GM12878 (cell line): Measurements from ENCODE around the gene TPD52L2. TPM values are rescaled to one million over a fixed set of nuclear protein-coding genes. Genes with fewer than 3 reads are reported as not detected.

Experiments
- ATAC-seq: fragments of 200-7000 bp; cut with Tn5 transposase; 3 replicates; pipeline ENCODE4 v1.9.1; 2020; ENCODE audit warnings: mild to moderate bottlenecking, moderate library complexity
- BruUV-seq: library from RNA; stranded (reverse); fragments of 400-500 nt; replicated peaks from 2 replicates; lab custom pipeline; 2021; lab: Mats Ljungman, UMichigan
- CTCF ChIA-PET: fragments of 300-600 bp; sonication (Branson Sonifier 250); formaldehyde crosslinking; extraction: SDS; loops from one replicate; lab custom pipeline; 2021; ENCODE audit warnings: inconsistent platforms; lab: Yijun Ruan, JAX
- POLR2A ChIA-PET: fragments of 350-600 bp; formaldehyde crosslinking; extraction: SDS; loops from one replicate; lab custom pipeline; 2021; ENCODE audit warnings: inconsistent platforms; lab: Charles Lee
- RAD21 ChIA-PET: fragments of 300-600 bp; sonication (Branson Sonifier 250); formaldehyde crosslinking; loops from one replicate; lab custom pipeline; 2023; ENCODE audit warnings: antibody characterized with exemption; ENCODE audit not compliant: unreplicated experiment; lab: Charles Lee
- SMC1A ChIA-PET: fragments of 300-600 bp; sonication (Branson Sonifier 250); formaldehyde crosslinking; loops from one replicate; lab custom pipeline; 2023; ENCODE audit not compliant: unreplicated experiment, uncharacterized antibody; lab: Charles Lee
- DNase-seq: peaks from one replicate; pipeline ENCODE4 v3.0.0-alpha.2; 2011; ENCODE audit warnings: low read depth, low spot score
- FAIRE-seq: peaks from 3 replicates; lab custom pipeline; 2011; peaks lifted over from hg19 to GRCh38; lab: Jason Lieb, UNC
- H2AFZ ChIP-seq: 2 replicates; pipeline ENCODE4 v1.6.0; 2011; ENCODE audit warnings: low read depth, low read length, control low read depth; ENCODE audit not compliant: control insufficient read depth
- H3K27ac ChIP-seq: 2 replicates; pipeline ENCODE4 v1.5.1; 2011; ENCODE audit warnings: control low read depth; ENCODE audit not compliant: control insufficient read depth, insufficient read depth
- H3K27me3 ChIP-seq, 2 experiments: replicated peaks in 1 of 2; 2 replicates each; pipeline versions ENCODE4 v1.6.0 to v1.6.1; 2011; ENCODE audit warnings: low read length in 1 of 2; ENCODE audit not compliant: control insufficient read depth in 2 of 2, insufficient read depth in 2 of 2
- H3K36me3 ChIP-seq, 2 experiments: 2 replicates each; pipeline ENCODE4 v1.5.1; 2011; ENCODE audit warnings: low read length in 1 of 2; ENCODE audit not compliant: control insufficient read depth in 2 of 2, insufficient read depth in 2 of 2
- H3K4me1 ChIP-seq: 2 replicates; pipeline ENCODE4 v1.6.1; 2011; ENCODE audit warnings: mild to moderate bottlenecking, low read length, moderate library complexity, mixed read lengths; ENCODE audit not compliant: control insufficient read depth, insufficient read depth
- H3K4me2 ChIP-seq: 2 replicates; pipeline ENCODE4 v1.6.0; 2011; ENCODE audit warnings: control low read depth; ENCODE audit not compliant: control insufficient read depth, insufficient read depth
- H3K4me3 ChIP-seq: fragments of 200-600 bp; sonication (generic); 2 replicates; pipeline ENCODE4 v1.5.1; 2016
- H3K79me2 ChIP-seq: 2 replicates; pipeline ENCODE4 v1.6.0; 2011; ENCODE audit warnings: low read length; ENCODE audit not compliant: control insufficient read depth, insufficient read depth
- H3K9ac ChIP-seq: 2 replicates; pipeline ENCODE4 v1.8.0; 2011; ENCODE audit warnings: low read length, control low read depth, mixed read lengths; ENCODE audit not compliant: control insufficient read depth, insufficient read depth
- H3K9me3 ChIP-seq: replicated peaks from 3 replicates; pipeline ENCODE4 v1.5.1; 2011; ENCODE audit warnings: mild to moderate bottlenecking, low read length; ENCODE audit not compliant: control insufficient read depth, insufficient read depth
- H4K20me1 ChIP-seq: 2 replicates; pipeline ENCODE4 v1.6.0; 2011; ENCODE audit not compliant: control insufficient read depth, insufficient read depth
- BCL11A ChIP-seq: IDR thresholded peaks from 2 replicates; pipeline ENCODE4 v1.6.1; 2011; ENCODE audit warnings: low read depth, low read length
- CHD2 ChIP-seq: IDR thresholded peaks from 2 replicates; pipeline ENCODE4 v1.6.1; 2011; ENCODE audit warnings: low read depth, low read length, improper control_type of control experiment, borderline replicate concordance
- CREB1 ChIP-seq: IDR thresholded peaks from 2 replicates; pipeline ENCODE4 v1.6.1; 2012; ENCODE audit warnings: low read depth, mild to moderate bottlenecking, inconsistent platforms
- CUX1 ChIP-seq: IDR thresholded peaks from 2 replicates; pipeline ENCODE4 v1.6.1; 2012; ENCODE audit warnings: improper control_type of control experiment, low read depth, low read length; ENCODE audit not compliant: insufficient replicate concordance
- LARP7 ChIP-seq: fragments of 450-650 bp; IDR thresholded peaks from 2 replicates; pipeline ENCODE4 v1.6.1; 2017; ENCODE audit warnings: mild to moderate bottlenecking
- RBBP5 ChIP-seq: fragments of 200-600 bp; sonication (generic); conservative IDR thresholded peaks from 2 replicates; pipeline ENCODE4 v1.6.1; 2016
- TARDBP ChIP-seq: IDR thresholded peaks from 2 replicates; pipeline ENCODE4 v1.6.1; 2016; ENCODE audit warnings: borderline replicate concordance
- WRNIP1 ChIP-seq: IDR thresholded peaks from 2 replicates; pipeline ENCODE4 v1.6.1; 2011; ENCODE audit warnings: low read depth, low read length, improper control_type of control experiment, borderline replicate concordance
- ZBED1 ChIP-seq: IDR thresholded peaks from 2 replicates; pipeline ENCODE4 v1.6.1; 2016; ENCODE audit warnings: borderline replicate concordance
- ZNF24 ChIP-seq: fragments of 450-650 bp; IDR thresholded peaks from 2 replicates; pipeline ENCODE4 v1.6.1; 2017; ENCODE audit warnings: antibody characterized with exemption, mild to moderate bottlenecking
- ZNF384 ChIP-seq: IDR thresholded peaks from 2 replicates; pipeline ENCODE4 v1.6.1; 2012; ENCODE audit warnings: low read depth, mild to moderate bottlenecking, low read length, improper control_type of control experiment, borderline replicate concordance
- ZNF592 ChIP-seq: fragments of 450-650 bp; IDR thresholded peaks from 2 replicates; pipeline ENCODE4 v1.6.1; 2017; ENCODE audit warnings: mild to moderate bottlenecking, moderate library complexity
- WGBS: methylation state at CpG from one replicate; pipeline ENCODE4 v1.1.6; 2016; ENCODE audit warnings: low lambda C conversion rate; ENCODE audit not compliant: insufficient replicate concordance, insufficient coverage; ENCODE audit errors: missing lambda C conversion rate; 5-methylcytosine and 5-hydroxymethylcytosine counted together
- in situ Hi-C: fragments of 300-500 bp; cut with MboI; formaldehyde crosslinking; loops from 9 replicates; pipeline ENCODE4 v1.14.3; 2018; ENCODE audit warnings: mixed read lengths
- intact Hi-C: fragments of 100-400 bp; cut with micrococcal nuclease; formaldehyde crosslinking; loops from one replicate; pipeline ENCODE4 v1.14.2; 2022; ENCODE audit not compliant: unreplicated experiment
- polyA plus RNA-seq, 11 experiments: library from polyadenylated mRNA; depleted of rRNA in 4 of 11; unstranded in 6 of 11; stranded (reverse) in 5 of 11; fragments of >200 nt; fragmentation: Nextera tagmentation in 4 of 11; fragmentation: Illumina TruSeq in 1 of 11; extraction: Ambion mirVana in 4 of 11; extraction: Trizol in 1 of 11; gene quantifications; 1 replicate in 1 of 11; 2 replicates in 10 of 11; pipeline versions ENCODE4 v1.2.1 to v1.2.3, GENCODE V29; 2011 to 2016; ENCODE audit warnings: inconsistent platforms in 2 of 11, missing spikeins in 2 of 11, low read depth in 1 of 11
- total RNA-seq, 4 experiments: library from RNA; depleted of rRNA in 3 of 4; stranded (reverse); fragments of >200 nt in 3 of 4; fragmentation: Illumina TruSeq in 1 of 4; extraction: Trizol in 1 of 4; gene quantifications; 2 replicates each; pipeline versions ENCODE4 v1.2.1 to v1.2.3, GENCODE V29; 2013 to 2021
- TF ChIP-seq, protein P1 (sequence below): fragments of 450-650 bp; IDR thresholded peaks from 2 replicates; pipeline ENCODE4 v1.6.1; 2016; ENCODE audit warnings: mild to moderate bottlenecking

The TPD52L2 gene
- total and polyA plus RNA-seq, 10 of the 15 experiments (the other 5 are each of a cell fraction or from before 2014, with no cell fraction given), result 1.6 to 71.0 (median 46.3) TPM

GRCh38 chr20:63842258-63842657 is 22.8 kb upstream of the TPD52L2 start (continued):
- TF ChIP-seq ZNF592 (no peak), CREB1 (no peak)

- peaks cover 19% of the 10 kb centered on the region for H3K4me1 ChIP-seq
- ATAC-seq, result no peak
- H3K9ac ChIP-seq, result no peak overlapping the region
- ChIA-PET POLR2A (interaction anchor here (0.9 kb wide), 1 partner anchor 12 kb away, joined by 3 read pairs; the partner anchor contains the start of gene ZBTB46), SMC1A (no interaction called here), RAD21 (interaction anchor here (1.0 kb wide), 1 partner anchor 22 kb away, joined by 3 read pairs; the partner anchor contains the start of gene TPD52L2), CTCF (interaction anchor here (0.8 to 1.6 kb wide), 2 partner anchors 16 kb away, joined by 3 read pairs; no protein-coding TSS in a partner anchor)
- BruUV-seq, result no TSS peak
- H2AFZ ChIP-seq, result no peak overlapping the region
- H3K4me2 ChIP-seq, result no peak overlapping the region
- in situ Hi-C loops, result no loop called here
- H3K4me3 ChIP-seq, result no peak overlapping the region
- peaks cover 0 to 1% of the 10 kb centered on the region in 2 experiments; a peak in 3 of 4 replicates for H3K27me3 ChIP-seq
- no peaks in the 10 kb centered on the region for H3K36me3 ChIP-seq
- no peak for FAIRE-seq
- H4K20me1 ChIP-seq, result no peaks in the 10 kb centered on the region
- H3K9me3 ChIP-seq, result no peaks in the 10 kb centered on the region
- DNase-seq, result no peak
- H3K27ac ChIP-seq, result no peak overlapping the region
- no peaks in the 10 kb centered on the region for H3K79me2 ChIP-seq
- intact Hi-C loops, result no loop called here
- WGBS, result 46% methylated on average over 8 of the region's 12 CpGs
- TF ChIP-seq, protein P1, sequence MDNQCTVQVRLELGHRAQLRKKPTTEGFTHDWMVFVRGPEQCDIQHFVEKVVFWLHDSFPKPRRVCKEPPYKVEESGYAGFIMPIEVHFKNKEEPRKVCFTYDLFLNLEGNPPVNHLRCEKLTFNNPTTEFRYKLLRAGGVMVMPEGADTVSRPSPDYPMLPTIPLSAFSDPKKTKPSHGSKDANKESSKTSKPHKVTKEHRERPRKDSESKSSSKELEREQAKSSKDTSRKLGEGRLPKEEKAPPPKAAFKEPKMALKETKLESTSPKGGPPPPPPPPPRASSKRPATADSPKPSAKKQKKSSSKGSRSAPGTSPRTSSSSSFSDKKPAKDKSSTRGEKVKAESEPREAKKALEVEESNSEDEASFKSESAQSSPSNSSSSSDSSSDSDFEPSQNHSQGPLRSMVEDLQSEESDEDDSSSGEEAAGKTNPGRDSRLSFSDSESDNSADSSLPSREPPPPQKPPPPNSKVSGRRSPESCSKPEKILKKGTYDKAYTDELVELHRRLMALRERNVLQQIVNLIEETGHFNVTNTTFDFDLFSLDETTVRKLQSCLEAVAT, result no peak
- TF ChIP-seq CUX1 (no peak), BCL11A (no peak), ZNF384 (no peak), LARP7 (no peak), ZNF24 (no peak), TARDBP (no peak), CHD2 (no peak), WRNIP1 (no peak), RBBP5 (no peak), ZBED1 (no peak)
These were observed 21.8 kb upstream of the TPD52L2 start for GRCh38 chr20:63843222-63843621.
